Upper lobe of left lung (tissue), 6 donors: ENCODE data around the gene CHRNA4. TPM values are rescaled to one million over a fixed set of nuclear protein-coding genes. Genes with fewer than 3 reads are reported as not detected.

Experiments used
- ATAC-seq, 2 donors: fragments of 200-7000 bp; cut with Tn5 transposase; one replicate each; pipeline ENCODE4 v1.9.1; 2022; ENCODE audit warnings: mild to moderate bottlenecking in 2 of 2, moderate library complexity in 2 of 2; ENCODE audit not compliant: low FRiP score in 2 of 2
- DNase-seq, 2 donors: peaks; one replicate each; pipeline ENCODE4 v3.0.0-alpha.2; 2019 to 2020
- H3K27ac ChIP-seq, 4 donors: fragments of 200-600 bp; sonication (generic); one replicate each; pipeline ENCODE4 v1.5.1; 2016 to 2019
- H3K27me3 ChIP-seq, 4 donors: fragments of 200-600 bp; sonication (generic); one replicate each; pipeline ENCODE4 v1.5.1; 2017 to 2019
- H3K36me3 ChIP-seq, 4 donors: fragments of 200-600 bp; sonication (generic); one replicate each; pipeline ENCODE4 v1.5.1; 2016 to 2019
- H3K4me1 ChIP-seq, 4 donors: fragments of 200-600 bp; sonication (generic); one replicate each; pipeline ENCODE4 v1.5.1; 2018 to 2019
- H3K4me3 ChIP-seq, 4 donors: fragments of 200-600 bp; sonication (generic); one replicate each; pipeline ENCODE4 v1.5.1; 2017 to 2019; ENCODE audit warnings: mild to moderate bottlenecking in 2 of 4, moderate library complexity in 1 of 4
- H3K9me3 ChIP-seq, 4 donors: fragments of 200-600 bp; sonication (generic); one replicate each; pipeline ENCODE4 v1.5.1; 2018 to 2019
- CTCF ChIP-seq, 6 experiments: fragments of 450-650 bp in 4 of 6; fragments of 200-600 bp in 2 of 6; sonication (generic) in 2 of 6; IDR thresholded peaks; one replicate each; pipeline ENCODE4 v1.5.1; 2016 to 2019; ENCODE audit warnings: antibody characterized with exemption in 6 of 6
- EP300 ChIP-seq, 4 donors: sonication (generic); formaldehyde crosslinking; IDR thresholded peaks; one replicate each; pipeline ENCODE4 v1.5.1; 2017; ENCODE audit warnings: antibody characterized with exemption in 4 of 4, control low read depth in 2 of 4
- POLR2A ChIP-seq, 4 donors: fragments of 450-650 bp; IDR thresholded peaks; one replicate each; pipeline ENCODE4 v1.5.1; 2016 to 2017; ENCODE audit warnings: antibody characterized with exemption in 4 of 4, mild to moderate bottlenecking in 2 of 4
- POLR2AphosphoS5 ChIP-seq, 2 donors: sonication (generic); formaldehyde crosslinking; IDR thresholded peaks; one replicate each; pipeline ENCODE4 v1.5.1; 2017; ENCODE audit warnings: antibody characterized with exemption in 2 of 2
- WGBS, 2 donors: methylation state at CpG; one replicate each; pipeline ENCODE4 v1.1.5; 2017 to 2018; 5-methylcytosine and 5-hydroxymethylcytosine counted together
- total RNA-seq, 6 donors: library from RNA; depleted of rRNA in 4 of 6; stranded (reverse); fragments of >200 nt in 4 of 6; gene quantifications; one replicate each; pipeline versions ENCODE4 v1.1.0 to v1.2.1, GENCODE V29; 2016 to 2021
- donor health status: DM: no; HTN: no; CAD: no; lungs with moderate emphysema.
- donor health status: DM: no; HTN: yes; CAD: no; lungs with severe emphysema.

Gene CHRNA4
- total RNA-seq, 6 donors from 2014 or later: 0.10 TPM; not detected in 5

- 32 to 63% methylated on average over 6 to 19 of the region's 26 CpGs for WGBS, 2 donors
- no peak overlapping the region for H3K4me3 ChIP-seq
- no peaks in the 10 kb centered on the region for H3K9me3 ChIP-seq
- no peaks in the 10 kb centered on the region for H3K36me3 ChIP-seq
- DNase-seq (peak in 1 of 2 donors; percentile 77), ATAC-seq (no peak)
- no peak for TF ChIP-seq CTCF (IDR thresholded peaks at IDR 0.05)
- TF ChIP-seq POLR2AphosphoS5 (IDR thresholded peaks at IDR 0.05): no peak
- TF ChIP-seq POLR2A (IDR thresholded peaks at IDR 0.05): no peak
- no peak for TF ChIP-seq EP300 (IDR thresholded peaks at IDR 0.05)
- H3K4me1 ChIP-seq: peaks cover 0 to 4% (median 0%) of the 10 kb centered on the region in 4 donors
- H3K27me3 ChIP-seq: peaks cover 0 to 15% (median 8%) of the 10 kb centered on the region in 4 donors
- no peak overlapping the region for H3K27ac ChIP-seq
Measured at GRCh38 chr20:63357921-63358905, 2.9 kb downstream of the CHRNA4 start.

- peaks cover 0 to 4% (median 0%) of the 10 kb centered on the region in 4 donors for H3K4me1 ChIP-seq
- no peak for ATAC-seq
- no peaks in the 10 kb centered on the region for H3K9me3 ChIP-seq
- WGBS, 2 donors: 71% methylated on average over 17 to 27 of the region's 30 CpGs
- DNase-seq: peak in 1 of 2 donors; percentile 41
- no peaks in the 10 kb centered on the region for H3K36me3 ChIP-seq
- H3K27me3 ChIP-seq: peaks cover 0 to 14% (median 7%) of the 10 kb centered on the region in 4 donors
- H3K4me3 ChIP-seq: no peak overlapping the region
- TF ChIP-seq EP300 (IDR thresholded peaks at IDR 0.05) (no peak), POLR2AphosphoS5 (IDR thresholded peaks at IDR 0.05) (no peak), CTCF (IDR thresholded peaks at IDR 0.05) (no peak), POLR2A (IDR thresholded peaks at IDR 0.05) (no peak)
- H3K27ac ChIP-seq: no peak overlapping the region
Measured at GRCh38 chr20:63356931-63357879, 3.9 kb downstream of the CHRNA4 start.

GRCh38 chr20:63356511-63356910, 4.6 kb downstream of the CHRNA4 start:
- Histone ChIP-seq H3K36me3 (no peaks in the 10 kb centered on the region), H3K27ac (no peak overlapping the region), H3K27me3 (peaks cover 0 to 14% (median 7%) of the 10 kb centered on the region in 4 donors), H3K4me3 (no peak overlapping the region), H3K9me3 (no peaks in the 10 kb centered on the region), H3K4me1 (peaks cover 0 to 4% (median 0%) of the 10 kb centered on the region in 4 donors)
- TF ChIP-seq POLR2A (IDR thresholded peaks at IDR 0.05) (no peak), EP300 (IDR thresholded peaks at IDR 0.05) (no peak), CTCF (IDR thresholded peaks at IDR 0.05) (no peak), POLR2AphosphoS5 (IDR thresholded peaks at IDR 0.05) (no peak)
- DNase-seq (peak in 1 of 2 donors; percentile 50), ATAC-seq (no peak)
- 92% methylated on average over 6 of the region's 8 CpGs; no CpG with 5 or more reads in 1 of the 2 donors for WGBS, 2 donors

- WGBS, 2 donors: 80 to 91% methylated on average over 7 to 8 of the region's 11 CpGs
- peaks cover 0 to 10% (median 4%) of the 10 kb centered on the region in 4 donors for H3K27me3 ChIP-seq
- DNase-seq: peak in 1 of 2 donors; percentile 45
Measured at GRCh38 chr20:63355781-63356295, 5.3 kb downstream of the CHRNA4 start.

More at GRCh38 chr20:63355781-63356295, 5.3 kb downstream of the CHRNA4 start:
- ATAC-seq: no peak
- no peak overlapping the region for H3K27ac ChIP-seq
- no peaks in the 10 kb centered on the region for H3K36me3 ChIP-seq
- TF ChIP-seq POLR2A (IDR thresholded peaks at IDR 0.05) (no peak), POLR2AphosphoS5 (IDR thresholded peaks at IDR 0.05) (no peak), EP300 (IDR thresholded peaks at IDR 0.05) (no peak), CTCF (IDR thresholded peaks at IDR 0.05) (no peak)
- H3K9me3 ChIP-seq: no peaks in the 10 kb centered on the region
- H3K4me3 ChIP-seq: no peak overlapping the region
- H3K4me1 ChIP-seq: peaks cover 0 to 4% (median 0%) of the 10 kb centered on the region in 4 donors
